ENCODE data around the gene RUSC2. TPM values are rescaled to one million over a fixed set of nuclear protein-coding genes. Genes with fewer than 3 reads are reported as not detected.
"Not testable (repeated sequence)": the region's sequence is repeated elsewhere in the genome, so short reads cannot be mapped to it uniquely, and the experiment has no call there.

RUSC2 gene
- total RNA-seq, 4 donors from 2014 or later = 43.8 to 85.4 (median 59.6) TPM

DNA sequence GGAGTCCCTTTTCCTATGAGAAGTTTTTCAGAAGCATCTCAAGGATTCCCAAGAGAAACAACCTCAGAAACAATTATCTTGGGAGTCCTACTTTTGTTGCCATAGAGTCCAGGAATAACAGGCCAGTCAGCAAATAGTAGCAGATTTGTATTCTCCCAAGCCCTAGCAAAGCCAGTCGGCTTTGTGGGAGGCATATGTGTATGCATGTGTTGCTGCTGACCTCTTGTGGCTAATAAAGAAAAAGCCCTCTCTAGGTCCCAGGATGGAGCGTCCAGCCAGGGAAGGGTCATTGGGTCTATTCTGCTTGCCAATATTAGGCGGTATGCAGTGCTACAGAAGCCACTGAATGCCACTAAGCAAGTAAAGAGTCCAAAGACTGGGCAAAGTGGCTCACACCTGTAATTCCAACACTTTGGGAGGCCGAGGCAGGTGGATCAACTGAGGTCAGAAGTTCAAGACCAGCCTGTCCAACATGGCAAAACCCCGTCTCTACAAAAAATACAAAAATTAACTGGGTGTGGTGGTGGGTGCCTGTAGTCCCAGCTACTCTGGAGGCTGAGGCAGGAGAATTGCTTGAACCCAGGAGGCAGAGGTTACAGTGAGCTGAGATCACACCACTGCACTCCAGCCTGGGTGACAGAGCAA lies 12.6 kb upstream of the RUSC2 start:
- TF ChIP-seq, protein P1, sequence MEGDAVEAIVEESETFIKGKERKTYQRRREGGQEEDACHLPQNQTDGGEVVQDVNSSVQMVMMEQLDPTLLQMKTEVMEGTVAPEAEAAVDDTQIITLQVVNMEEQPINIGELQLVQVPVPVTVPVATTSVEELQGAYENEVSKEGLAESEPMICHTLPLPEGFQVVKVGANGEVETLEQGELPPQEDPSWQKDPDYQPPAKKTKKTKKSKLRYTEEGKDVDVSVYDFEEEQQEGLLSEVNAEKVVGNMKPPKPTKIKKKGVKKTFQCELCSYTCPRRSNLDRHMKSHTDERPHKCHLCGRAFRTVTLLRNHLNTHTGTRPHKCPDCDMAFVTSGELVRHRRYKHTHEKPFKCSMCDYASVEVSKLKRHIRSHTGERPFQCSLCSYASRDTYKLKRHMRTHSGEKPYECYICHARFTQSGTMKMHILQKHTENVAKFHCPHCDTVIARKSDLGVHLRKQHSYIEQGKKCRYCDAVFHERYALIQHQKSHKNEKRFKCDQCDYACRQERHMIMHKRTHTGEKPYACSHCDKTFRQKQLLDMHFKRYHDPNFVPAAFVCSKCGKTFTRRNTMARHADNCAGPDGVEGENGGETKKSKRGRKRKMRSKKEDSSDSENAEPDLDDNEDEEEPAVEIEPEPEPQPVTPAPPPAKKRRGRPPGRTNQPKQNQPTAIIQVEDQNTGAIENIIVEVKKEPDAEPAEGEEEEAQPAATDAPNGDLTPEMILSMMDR (IDR thresholded peaks at IDR 0.05) = peak; percentile 67 to 91 (median 78)
- not testable (repeated sequence) for H3K27me3 ChIP-seq, H3K36me3 ChIP-seq, H3K4me3 ChIP-seq, H3K4me1 ChIP-seq, H3K27ac ChIP-seq, H3K9me3 ChIP-seq
- 38 to 50% methylated on average over 2 of the region's 5 CpGs for WGBS, 2 donors (ENCODE audit: low coverage in 1 of 2)
- ATAC-seq = peak; percentile 88

DNA sequence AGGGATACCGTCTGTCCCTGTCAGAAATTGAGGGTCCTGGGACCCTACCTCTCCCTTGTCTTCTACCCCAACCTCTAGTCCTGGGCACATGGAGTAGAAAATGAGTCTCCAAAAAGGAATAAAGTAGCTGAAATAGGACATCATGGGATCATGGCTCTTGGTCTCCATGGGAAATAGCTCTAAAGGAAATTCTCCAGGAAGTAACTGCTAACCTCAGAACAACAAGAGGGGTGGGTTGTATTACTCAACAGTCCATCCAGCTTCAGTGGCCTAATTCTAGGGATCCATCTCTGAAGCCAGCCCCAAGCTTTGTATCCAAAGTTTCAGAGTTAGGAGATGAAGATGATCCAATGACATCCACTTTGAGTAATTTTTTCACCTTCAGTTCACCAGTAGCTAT lies 11.0 kb upstream of the RUSC2 start:
- H3K4me3 ChIP-seq = no peak overlapping the region
- no peaks in the 10 kb centered on the region for H3K36me3 ChIP-seq
- 70% methylated on average over 1 of the region's 1 CpG; no CpG with 5 or more reads in 1 of the 2 donors for WGBS, 2 donors (ENCODE audit: low coverage in 1 of 2)
- no peaks in the 10 kb centered on the region for H3K27me3 ChIP-seq
- no peaks in the 10 kb centered on the region for H3K9me3 ChIP-seq
- ATAC-seq = no peak
- TF ChIP-seq POLR2AphosphoS5 (IDR thresholded peaks at IDR 0.05) (no peak), POLR2A (IDR thresholded peaks at IDR 0.05) (no peak), EP300 (IDR thresholded peaks at IDR 0.05) (no peak)
- TF ChIP-seq, protein P1 (IDR thresholded peaks at IDR 0.05) = no peak
- no peak overlapping the region for H3K27ac ChIP-seq
- H3K4me1 ChIP-seq = peaks cover 0 to 7% (median 0%) of the 10 kb centered on the region in 3 donors

DNA sequence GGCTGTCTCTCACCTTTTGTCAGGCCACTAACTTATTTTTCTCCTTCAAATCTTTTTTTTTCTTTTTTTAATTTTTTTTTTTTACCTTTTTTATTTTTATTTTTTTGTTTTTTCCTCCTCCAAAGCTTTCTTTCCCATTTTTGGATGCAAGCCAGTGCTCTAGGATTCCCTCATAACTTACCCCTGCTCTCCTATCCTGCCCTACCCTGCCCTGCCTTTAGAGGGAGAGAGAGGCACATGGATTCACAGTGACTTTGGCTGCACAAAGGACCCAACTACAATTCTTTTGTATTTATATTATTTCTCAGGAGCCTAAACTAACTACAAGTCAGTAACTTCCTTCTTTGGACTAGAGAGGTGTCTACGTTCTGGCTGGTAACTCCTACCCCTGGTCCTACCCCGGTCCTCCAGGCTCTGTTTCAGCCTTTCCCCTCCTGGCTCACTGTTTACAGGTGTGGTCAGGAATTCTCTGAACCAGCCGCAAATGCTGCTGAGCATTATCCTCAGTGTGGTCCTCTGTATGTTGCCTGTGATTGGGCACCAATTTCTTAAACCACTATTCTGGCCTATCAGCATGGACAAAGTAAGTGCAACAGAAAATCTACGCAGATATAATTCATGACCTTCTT lies 8.4 kb upstream of the RUSC2 start:
- WGBS, 2 donors (ENCODE audit: low coverage in 1 of 2) = 55 to 65% methylated on average over 4 of the region's 4 CpGs

DNA sequence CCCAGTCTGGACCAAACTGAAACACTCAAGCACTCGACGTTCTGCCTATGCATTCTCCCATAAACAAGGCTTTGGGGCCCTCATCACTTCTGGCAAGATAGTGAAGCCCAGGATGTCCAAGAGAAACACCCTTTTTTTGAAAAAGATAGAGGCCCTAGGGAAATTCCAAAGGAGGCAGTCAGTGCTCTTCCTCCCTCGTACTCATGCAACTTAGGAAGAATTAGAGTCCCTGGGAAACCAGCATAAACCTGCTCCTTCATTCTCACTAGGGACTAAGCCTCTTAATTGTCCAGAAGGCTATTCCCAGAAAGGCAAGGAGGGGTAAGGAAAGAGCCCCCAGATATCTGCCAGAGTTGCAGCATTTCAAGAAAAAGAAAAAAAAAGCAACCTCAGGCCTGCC lies 7.8 kb upstream of the RUSC2 start:
- Histone ChIP-seq H3K27me3 (no peaks in the 10 kb centered on the region), H3K36me3 (no peaks in the 10 kb centered on the region), H3K27ac (no peak overlapping the region), H3K9me3 (no peaks in the 10 kb centered on the region), H3K4me1 (peaks cover 0 to 7% (median 0%) of the 10 kb centered on the region in 3 donors), H3K4me3 (no peak overlapping the region)
- WGBS, 2 donors (ENCODE audit: low coverage in 1 of 2) = 66% methylated on average over 3 of the region's 3 CpGs; no CpG with 5 or more reads in 1 of the 2 donors
- no peak for ATAC-seq
- TF ChIP-seq POLR2AphosphoS5 (IDR thresholded peaks at IDR 0.05) (no peak), POLR2A (IDR thresholded peaks at IDR 0.05) (no peak), EP300 (IDR thresholded peaks at IDR 0.05) (no peak)
- TF ChIP-seq, protein P1 (IDR thresholded peaks at IDR 0.05) = no peak

More for the DNA sequence above, 8.4 kb upstream of the RUSC2 start:
- no peaks in the 10 kb centered on the region for H3K27me3 ChIP-seq
- peaks cover 0 to 7% (median 0%) of the 10 kb centered on the region in 3 donors for H3K4me1 ChIP-seq
- peak; percentile 76 for ATAC-seq
- no peaks in the 10 kb centered on the region for H3K9me3 ChIP-seq
- TF ChIP-seq POLR2A (IDR thresholded peaks at IDR 0.05) = no peak
- no peak for TF ChIP-seq EP300 (IDR thresholded peaks at IDR 0.05)
- no peak for TF ChIP-seq POLR2AphosphoS5 (IDR thresholded peaks at IDR 0.05)
- TF ChIP-seq, protein P1 (IDR thresholded peaks at IDR 0.05) = peak; percentile 76 to 78 (median 76)
- H3K36me3 ChIP-seq = no peaks in the 10 kb centered on the region
- no peak overlapping the region for H3K27ac ChIP-seq
- H3K4me3 ChIP-seq = no peak overlapping the region

DNA sequence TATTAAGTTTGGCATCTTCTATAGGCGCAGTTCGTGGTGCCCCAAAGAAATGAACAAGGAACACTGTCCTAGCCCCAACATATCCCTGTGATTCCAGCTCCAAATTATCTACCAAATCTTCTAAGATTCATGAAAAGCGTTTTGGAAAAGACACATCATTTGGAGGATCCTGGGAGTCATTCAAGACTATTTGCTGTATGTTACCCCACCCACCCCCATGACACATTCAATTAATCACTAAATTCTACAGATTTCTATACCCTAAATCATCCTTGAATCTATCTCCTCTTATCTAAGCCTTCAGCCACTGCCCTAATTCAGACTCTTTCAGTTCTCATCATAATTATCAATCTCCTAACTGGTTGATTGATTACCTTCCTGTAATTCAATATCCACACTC lies 5.5 kb upstream of the RUSC2 start:
- no peak for ATAC-seq
- WGBS, 2 donors (ENCODE audit: low coverage in 1 of 2) = 87 to 91% methylated on average over 3 of the region's 3 CpGs
- TF ChIP-seq POLR2A (IDR thresholded peaks at IDR 0.05) (no peak), EP300 (IDR thresholded peaks at IDR 0.05) (no peak), POLR2AphosphoS5 (IDR thresholded peaks at IDR 0.05) (no peak)
- TF ChIP-seq, protein P1 (IDR thresholded peaks at IDR 0.05) = no peak

More for the DNA sequence above, 5.5 kb upstream of the RUSC2 start:
- Histone ChIP-seq H3K36me3 (no peaks in the 10 kb centered on the region), H3K27me3 (no peaks in the 10 kb centered on the region), H3K9me3 (no peaks in the 10 kb centered on the region), H3K27ac (no peak overlapping the region), H3K4me1 (peaks cover 0 to 23% (median 0%) of the 10 kb centered on the region in 3 donors), H3K4me3 (no peak overlapping the region)
